NB4 (cell line): Measurements from ENCODE around the gene MAIP1.

ENCODE experiments used
- CTCF ChIP-seq: IDR thresholded peaks from one replicate; pipeline ENCODE4 v1.5.1; 2012; ENCODE audit warnings: low read depth, low read length
- MAX ChIP-seq: IDR thresholded peaks from 2 replicates; pipeline ENCODE4 v1.6.1; 2011; ENCODE audit warnings: low read depth, low read length
- POLR2A ChIP-seq: IDR thresholded peaks from 2 replicates; pipeline ENCODE4 v1.6.1; 2011; ENCODE audit warnings: mild to moderate bottlenecking; ENCODE audit not compliant: insufficient read length; ENCODE audit errors: extremely low read depth

GRCh38 chr2:199989822-199990221 is 34.4 kb downstream of the MAIP1 start:
- TF ChIP-seq POLR2A (no peak), CTCF (no peak), MAX (no peak)
